ENCODE results near the gene AFF3. TPM values are rescaled to one million over a fixed set of nuclear protein-coding genes. Genes with fewer than 3 reads are reported as not detected.

The AFF3 gene
- total and polyA plus RNA-seq, 2 of the 8 experiments (the other 6 are each of a cell fraction or from before 2014, with no cell fraction given): 0.27 to 3.0 TPM

DNA sequence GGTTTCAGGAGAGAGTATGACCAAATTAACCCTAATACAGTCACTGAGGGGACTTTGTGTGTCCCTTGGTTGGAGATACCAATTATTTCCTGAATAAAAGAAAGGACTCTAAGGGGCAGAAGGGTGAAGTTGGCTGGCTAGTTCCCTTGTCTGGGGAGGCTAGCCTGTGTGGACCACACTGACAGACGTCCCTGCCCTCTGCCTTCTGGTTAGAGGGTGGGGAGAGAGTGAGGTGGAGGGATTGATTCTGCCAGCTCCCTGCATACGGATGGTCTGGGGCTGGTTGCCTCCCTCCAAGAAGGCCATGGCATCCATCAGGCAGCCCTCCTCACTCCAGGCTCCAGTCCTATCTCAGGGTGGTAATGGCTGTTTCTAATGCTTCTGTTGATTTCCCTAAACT lies 37.4 kb upstream of the AFF3 start:
- H3K4me2 ChIP-seq (ENCODE audit: insufficient read depth in 1 of 2, low read depth in 2 of 2, low read length in 2 of 2): no peak overlapping the region
- H3K4me3 ChIP-seq (ENCODE audit: extremely low read depth in 1 of 4, insufficient read depth in 2 of 4, low read depth in 3 of 4, low read length in 4 of 4): no peak overlapping the region
- no peak overlapping the region for H2BK20ac ChIP-seq (ENCODE audit: low read length)
- H2BK5ac ChIP-seq (ENCODE audit: low read depth, low read length): no peak overlapping the region
- no peak overlapping the region for H2BK120ac ChIP-seq (replicated peaks; ENCODE audit: low read depth, low read length)
- no peak overlapping the region for H2AK5ac ChIP-seq (ENCODE audit: low read depth, low read length)
- no peak overlapping the region for H3K4ac ChIP-seq (replicated peaks; ENCODE audit: insufficient read length, low read depth, low read length)
- no peaks in the 10 kb centered on the region for H3K9me3 ChIP-seq (ENCODE audit: insufficient read depth in 2 of 2, low read depth in 1 of 2, low read length in 1 of 2)
- no peak overlapping the region for H3K18ac ChIP-seq (ENCODE audit: extremely low read depth, low read length)
- H3K27ac ChIP-seq (ENCODE audit: low read depth, low read length): no peak overlapping the region
- DNase-seq (ENCODE audit: low read depth in 1 of 2, low spot score in 2 of 2): no peak
- FAIRE-seq: no peak
- H3K23ac ChIP-seq (ENCODE audit: insufficient read length): no peak overlapping the region
- no peak overlapping the region for H2BK15ac ChIP-seq (ENCODE audit: low read length)
- H3K9ac ChIP-seq (replicated peaks in 1 of 4; ENCODE audit: extremely low read depth in 1 of 4, low read depth in 3 of 4, low read length in 3 of 4): no peak overlapping the region
- H3K23me2 ChIP-seq (ENCODE audit: low read depth, low read length): no peaks in the 10 kb centered on the region; the same call in 1 of the 2 replicates
- no peak overlapping the region for H2BK12ac ChIP-seq (ENCODE audit: low read depth, low read length)
- H4K20me1 ChIP-seq (replicated peaks in 1 of 2; ENCODE audit: control insufficient read depth in 1 of 2, insufficient read depth in 2 of 2, low read length in 2 of 2): peaks cover 0 to 1% of the 10 kb centered on the region in 2 experiments
- no peak overlapping the region for H4K5ac ChIP-seq (ENCODE audit: insufficient read length, low read depth, low read length)
- 83% methylated on average over 2 of the region's 2 CpGs; no CpG with 5 or more reads in 1 of the 2 experiments for WGBS, 2 experiments (ENCODE audit: extremely low coverage in 1 of 2, insufficient coverage in 1 of 2, insufficient read length in 1 of 2, insufficient replicate concordance in 2 of 2, low coverage in 1 of 2, low lambda C conversion rate in 2 of 2, missing lambda C conversion rate in 1 of 2)
- no peak overlapping the region for H4K8ac ChIP-seq (ENCODE audit: extremely low read depth, insufficient read depth, low read length)
- no peak overlapping the region for H3K14ac ChIP-seq (ENCODE audit: insufficient read length)
- no peaks in the 10 kb centered on the region for H3K36me3 ChIP-seq (ENCODE audit: control insufficient read depth in 2 of 4, insufficient read depth in 4 of 4, low read length in 3 of 4)
- H3K79me1 ChIP-seq (ENCODE audit: low read depth, low read length): no peaks in the 10 kb centered on the region
- H3K79me2 ChIP-seq (ENCODE audit: control insufficient read depth in 1 of 2, insufficient read depth in 2 of 2, low read length in 2 of 2): no peaks in the 10 kb centered on the region
- no peak overlapping the region for H2AFZ ChIP-seq (ENCODE audit: low read length)
- H4K91ac ChIP-seq (replicated peaks; ENCODE audit: insufficient read length, low read length): no peak overlapping the region
- H3K27me3 ChIP-seq (replicated peaks in 1 of 4; ENCODE audit: control insufficient read depth in 3 of 4, extremely low read depth in 1 of 4, insufficient read depth in 3 of 4, low read length in 3 of 4): peaks cover 7 to 52% (median 39%) of the 10 kb centered on the region in 4 experiments
- H3K56ac ChIP-seq (replicated peaks; ENCODE audit: insufficient read length, low read depth, low read length): no peak overlapping the region
- POLR2A ChIA-PET (ENCODE audit: partially characterized antibody): no interaction called here
- H3K4me1 ChIP-seq (replicated peaks in 1 of 4; ENCODE audit: control insufficient read depth in 3 of 4, insufficient read depth in 4 of 4, low read length in 3 of 4): peaks cover 4 to 14% (median 8%) of the 10 kb centered on the region in 4 experiments
- CTCF ChIA-PET (ENCODE audit: partially characterized antibody): interaction anchor here (1.2 to 1.6 kb wide), 2 partner anchors 62 to 81 kb away, joined by 5 to 6 read pairs; no protein-coding TSS in a partner anchor
- TF ChIP-seq USF2 (IDR thresholded peaks at IDR 0.05; ENCODE audit: low read length) (no peak), SP1 (IDR thresholded peaks at IDR 0.05; ENCODE audit: low read depth, low read length) (no peak), KDM4A (IDR thresholded peaks at IDR 0.05; ENCODE audit: low read depth, low read length, severe bottlenecking) (no peak), TAF7 (optimal IDR thresholded peaks at IDR 0.05; ENCODE audit: borderline replicate concordance, low read depth, low read length) (no peak)
